HG03097 (cell line): Measurements from ENCODE around the gene CASZ1.

Experiments used
- ATAC-seq: cut with Tn5 transposase; IDR thresholded peaks from one replicate; pipeline ENCODE4 v1.9.1; 2021; ENCODE audit not compliant: unreplicated experiment, low FRiP score

Gene CASZ1

DNA sequence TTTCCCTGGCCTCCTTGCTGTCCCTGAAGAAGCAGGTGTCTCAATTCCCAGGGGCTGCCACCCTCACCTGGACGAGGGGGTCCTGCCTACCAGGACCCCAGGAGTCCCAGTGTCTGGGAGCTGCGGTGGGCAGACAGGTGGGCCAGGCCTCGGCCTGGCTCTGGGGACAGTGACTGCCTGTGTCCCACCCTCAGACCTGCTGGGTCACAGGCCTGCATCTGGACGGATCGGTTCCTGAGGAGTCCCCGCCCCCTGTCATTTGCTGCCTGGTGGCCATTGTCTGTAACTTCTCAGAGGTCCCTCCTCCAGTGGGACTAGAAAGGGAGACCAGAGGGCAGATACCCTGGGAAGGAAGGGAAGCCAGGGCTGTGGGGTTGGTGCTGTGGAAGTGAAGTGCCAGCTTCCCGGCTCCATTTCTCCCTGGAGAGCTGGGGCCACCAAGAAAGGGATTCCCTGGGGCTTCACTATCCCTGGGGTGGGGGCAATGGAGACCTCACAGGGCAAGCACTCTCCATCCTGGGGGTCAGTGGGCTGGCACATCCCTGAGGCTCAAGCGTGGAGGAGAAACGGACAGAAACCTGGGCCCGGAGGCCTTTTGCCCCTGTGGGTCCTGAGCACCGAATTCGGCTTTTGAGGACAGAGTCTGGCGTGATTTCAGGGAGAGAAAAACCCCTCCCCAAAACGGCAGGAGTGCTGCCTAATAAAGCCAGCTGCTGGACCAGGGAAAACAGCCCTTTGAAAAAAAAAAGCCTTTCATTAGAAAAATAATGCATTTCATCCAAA is 164.4 kb downstream of the CASZ1 start:
- no peak for ATAC-seq

GRCh38 chr1:10631121-10631810 is 165.2 kb downstream of the CASZ1 start:
- no peak for ATAC-seq

DNA sequence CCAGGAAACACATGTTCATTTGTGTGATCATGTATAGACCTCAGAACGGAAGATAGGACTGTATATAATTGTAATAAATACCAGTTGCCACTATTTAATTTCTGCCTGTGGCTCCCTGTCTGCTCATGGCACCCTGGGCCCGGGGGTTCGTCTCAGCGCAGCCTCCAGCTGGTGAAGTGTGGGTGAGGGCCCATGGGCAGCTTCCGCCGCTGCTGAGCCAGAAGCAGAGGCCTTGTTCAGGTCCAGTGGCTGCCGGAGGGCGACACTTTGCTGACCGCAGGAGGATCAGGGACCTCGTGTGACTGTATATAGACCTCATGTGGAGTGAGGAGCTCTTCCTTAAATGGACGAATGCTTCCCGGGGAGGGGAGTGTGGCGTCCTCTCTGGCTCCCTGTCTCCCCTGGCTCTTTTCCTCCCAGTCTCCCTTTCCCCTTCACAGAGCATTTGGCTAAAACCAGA is 165.8 kb downstream of the CASZ1 start:
- no peak for ATAC-seq

- ATAC-seq, result no peak
Observed at GRCh38 chr1:10629816-10630571, 166.5 kb downstream of the CASZ1 start.

DNA sequence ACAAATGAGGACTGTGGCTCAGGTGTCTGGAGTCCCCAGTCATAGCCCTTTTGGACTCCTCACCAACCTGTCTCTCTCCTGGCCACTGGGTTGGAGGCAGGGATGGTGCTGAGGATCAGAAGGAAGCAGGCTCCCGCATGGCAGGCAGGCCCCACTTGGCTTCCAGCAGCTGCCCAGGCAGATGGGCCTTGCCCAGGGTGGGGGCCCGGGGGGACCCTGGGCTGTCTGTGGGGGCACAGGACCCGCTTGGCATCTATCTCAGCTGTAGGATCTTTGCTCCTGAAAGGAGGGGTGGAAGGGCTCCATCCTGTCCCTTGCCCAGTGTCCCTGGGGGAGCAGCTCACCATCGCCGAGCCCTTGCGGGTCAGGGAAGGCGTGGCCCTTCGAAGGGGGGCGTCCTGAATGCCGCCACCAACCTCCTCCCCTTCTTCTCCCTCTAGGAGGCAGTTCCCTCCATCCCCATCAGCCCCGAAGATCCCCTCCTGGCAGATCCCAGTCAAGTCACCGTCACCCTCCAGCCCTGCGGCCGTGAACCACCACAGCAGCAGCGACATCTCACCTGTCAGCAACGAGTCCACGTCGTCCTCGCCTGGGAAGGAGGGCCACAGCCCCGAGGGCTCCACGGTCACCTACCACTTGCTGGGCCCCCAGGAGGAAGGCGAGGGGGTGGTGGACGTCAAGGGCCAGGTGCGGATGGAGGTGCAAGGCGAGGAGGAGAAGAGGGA is 167.2 kb downstream of the CASZ1 start:
- no peak for ATAC-seq

GRCh38 chr1:10628685-10629084 is 167.8 kb downstream of the CASZ1 start:
- no peak for ATAC-seq

DNA sequence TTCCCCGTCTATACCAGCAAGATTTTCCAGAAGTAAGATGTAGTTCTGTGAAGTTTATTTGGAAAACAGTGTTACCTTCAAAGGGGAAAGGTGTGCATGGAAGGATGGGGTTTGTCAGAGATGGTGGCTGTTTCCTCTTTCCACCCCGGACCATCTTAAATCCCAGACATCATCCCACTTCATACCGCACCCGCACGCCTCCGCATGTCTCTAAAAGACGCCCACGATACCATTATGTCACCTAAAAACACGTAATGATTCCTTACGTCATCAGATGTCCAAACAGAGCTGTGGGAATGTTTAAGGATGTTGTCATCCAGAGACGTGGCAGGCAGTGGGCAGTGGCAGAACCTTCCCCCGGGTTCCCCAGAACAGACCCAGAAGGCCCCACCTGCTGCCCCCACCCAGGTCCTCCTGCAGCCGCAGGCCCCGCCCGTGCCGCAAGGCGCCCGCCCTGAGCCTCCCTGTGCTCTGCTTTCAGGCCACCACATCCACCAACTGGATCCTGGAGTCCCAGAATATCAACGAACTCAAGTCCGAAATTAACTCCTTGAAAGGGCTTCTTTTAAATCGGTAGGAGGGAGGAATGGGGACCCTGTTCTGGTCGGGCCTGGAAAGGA is 169.5 kb downstream of the CASZ1 start:
- ATAC-seq, result no peak

DNA sequence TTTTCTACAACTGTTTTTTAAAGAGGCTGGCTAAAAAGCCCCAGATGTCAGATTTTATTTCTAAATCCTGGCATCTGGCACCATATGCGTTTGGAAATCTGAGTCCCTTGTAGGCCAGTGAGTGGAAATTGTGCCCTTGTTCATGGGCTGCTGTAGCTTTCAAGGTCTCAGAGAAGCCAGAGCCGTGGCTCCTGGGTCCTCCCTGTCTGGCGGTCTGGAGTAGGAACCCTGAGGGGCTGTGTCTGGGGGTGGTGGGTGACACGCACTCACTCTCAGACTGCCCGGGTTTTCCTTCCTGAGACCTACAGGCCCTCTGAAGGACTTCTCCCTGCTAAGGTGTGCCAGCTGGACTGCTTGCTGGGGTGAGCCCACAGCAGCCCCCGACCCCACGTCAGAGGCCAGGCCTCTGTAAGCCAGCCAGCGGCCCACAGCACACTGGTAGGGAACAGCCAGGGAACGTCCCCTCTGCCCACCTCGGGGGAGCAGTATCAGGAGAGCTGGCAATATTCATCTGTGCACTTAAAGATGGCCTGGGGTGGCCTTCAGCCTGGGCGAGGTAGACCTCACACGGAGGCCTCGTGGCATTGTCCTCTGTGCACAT is 170.2 kb downstream of the CASZ1 start:
- no peak for ATAC-seq

GRCh38 chr1:10625554-10625953 is 170.9 kb downstream of the CASZ1 start:
- ATAC-seq, result no peak

DNA sequence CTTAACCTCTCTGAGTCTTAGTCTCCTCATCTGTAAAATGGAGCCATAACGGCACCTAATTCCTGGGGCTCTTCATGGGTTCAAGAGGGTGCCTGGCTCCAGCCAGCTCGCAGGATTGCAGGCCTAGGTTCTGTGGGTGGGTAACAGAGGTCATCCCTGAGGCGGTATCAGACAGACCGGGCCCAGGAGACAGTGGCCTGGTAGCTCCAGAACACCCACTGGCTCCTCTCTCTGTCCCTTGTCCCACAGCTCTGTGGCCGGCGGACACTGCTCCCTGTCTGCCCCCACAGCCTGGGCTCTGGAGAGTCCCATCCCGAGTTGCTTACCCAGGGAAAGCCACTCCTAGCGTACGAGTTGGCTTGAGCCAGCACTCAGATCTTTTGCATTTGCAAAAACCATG is 171.4 kb downstream of the CASZ1 start:
- ATAC-seq, result no peak

DNA sequence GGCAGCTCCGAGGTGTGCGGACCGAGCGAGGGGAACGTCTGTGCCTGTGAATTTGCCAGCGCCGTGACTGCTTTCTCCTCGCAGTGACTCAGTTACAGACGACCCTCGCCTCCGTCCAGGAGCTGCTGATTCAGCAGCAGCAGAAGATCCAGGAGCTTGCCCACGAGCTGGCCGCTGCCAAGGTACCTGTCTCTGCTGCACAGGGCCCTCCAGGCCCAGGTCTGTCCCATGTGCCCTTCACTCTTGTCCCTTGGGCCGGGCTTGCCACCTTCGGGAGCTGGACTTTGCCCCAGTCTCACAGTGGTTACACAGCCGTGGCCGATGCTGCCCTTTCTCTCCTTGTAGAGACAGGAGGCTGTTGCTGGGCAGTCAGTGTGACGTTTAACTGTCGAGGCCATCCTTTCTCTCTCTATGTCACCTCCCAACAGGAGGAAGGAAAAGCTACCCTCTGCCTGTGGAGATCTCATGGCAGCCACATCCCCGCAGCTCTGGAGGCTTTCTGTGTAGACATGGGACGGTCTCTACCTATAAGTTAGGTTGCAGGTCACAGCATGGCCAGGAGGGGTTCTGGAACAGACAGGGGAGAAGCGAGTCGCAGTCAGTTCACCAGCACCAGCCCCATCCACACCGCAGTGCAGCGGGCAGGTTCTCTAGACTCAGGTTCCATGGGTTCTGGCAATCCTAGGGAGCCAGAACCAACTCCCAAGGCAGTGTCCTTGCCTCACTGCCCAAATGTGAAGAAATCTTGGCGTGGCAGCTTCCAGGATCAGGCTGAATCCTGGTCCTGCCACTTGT is 172.0 kb downstream of the CASZ1 start:
- ATAC-seq, result no peak

- ATAC-seq, result no peak
Observed at GRCh38 chr1:10623686-10624145, 172.7 kb downstream of the CASZ1 start.

- no peak for ATAC-seq
Observed at GRCh38 chr1:10622910-10623685, 173.3 kb downstream of the CASZ1 start.

- ATAC-seq, result no peak
Observed at GRCh38 chr1:10621906-10622305, 174.5 kb downstream of the CASZ1 start.

DNA sequence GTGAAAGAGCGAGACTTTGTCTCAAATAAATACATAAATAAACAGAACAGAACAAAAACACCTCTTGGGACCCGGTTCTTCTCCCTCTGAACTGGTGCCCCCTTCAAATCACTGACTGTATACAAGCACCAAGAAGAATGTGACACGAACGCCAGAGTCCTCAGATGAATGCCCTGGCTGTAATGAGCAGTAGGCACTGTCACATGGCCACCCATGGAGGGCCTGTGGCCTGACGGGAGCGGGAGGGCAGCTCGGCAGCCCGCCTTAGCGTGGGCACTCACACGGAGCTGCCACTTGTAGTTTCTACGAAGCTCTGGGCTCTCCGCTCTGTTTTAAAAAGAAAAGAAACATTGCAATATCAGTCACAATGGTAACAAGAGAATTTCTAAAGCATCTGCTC is 175.7 kb downstream of the CASZ1 start:
- no peak for ATAC-seq

GRCh38 chr1:10617931-10618885 is 178.2 kb downstream of the CASZ1 start:
- no peak for ATAC-seq

DNA sequence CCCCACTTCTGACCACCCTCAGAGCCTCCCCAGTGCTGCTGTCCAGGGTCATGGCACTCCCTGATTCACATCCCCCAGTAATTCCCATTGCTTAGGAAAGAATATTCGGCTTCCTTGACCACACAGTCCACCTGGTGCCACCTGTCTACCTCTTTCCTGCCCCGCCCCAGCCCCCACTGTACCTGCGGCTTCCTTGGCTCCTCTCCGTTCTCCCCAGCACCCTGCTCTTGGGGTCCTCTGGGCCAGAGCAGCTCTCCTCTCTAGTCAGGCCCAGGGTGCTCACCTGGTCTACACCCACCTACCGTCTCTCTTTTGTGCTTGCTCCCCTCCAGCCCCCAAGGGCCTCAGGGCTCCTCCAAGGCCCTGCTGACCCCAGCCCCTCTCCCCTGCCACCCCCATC is 179.1 kb downstream of the CASZ1 start:
- no peak for ATAC-seq
